Fibroblast of skin of scalp (primary cell): ENCODE measurements around the gene UBA1.
A peak's percentile ranks its signal among the peaks of the same experiment; 100 is the strongest.

ENCODE experiments used
- DNase-seq: peaks from one replicate; pipeline ENCODE4 v3.0.0-alpha.2; 2013

UBA1 gene

DNA sequence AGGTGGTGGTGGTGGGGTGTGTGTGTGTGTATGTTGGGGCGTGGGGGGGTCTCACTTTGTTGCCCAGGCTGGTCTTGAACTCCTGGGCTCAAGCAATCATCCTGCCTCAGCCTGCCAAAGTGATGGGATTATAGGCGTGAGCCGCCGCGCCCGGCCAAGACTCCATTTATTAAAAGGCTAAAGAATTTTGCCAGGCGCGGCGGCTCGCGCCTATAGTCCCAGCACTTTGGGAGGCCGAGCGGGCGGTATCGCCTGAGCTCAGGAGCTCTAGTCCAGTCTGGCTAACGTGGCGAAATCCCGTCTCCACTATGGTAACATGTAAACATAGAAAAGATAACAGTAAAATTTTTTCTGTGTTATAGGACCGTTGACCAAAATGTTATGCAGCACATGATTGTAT lies 3.7 kb upstream of the UBA1 start:
- no peak for DNase-seq

DNA sequence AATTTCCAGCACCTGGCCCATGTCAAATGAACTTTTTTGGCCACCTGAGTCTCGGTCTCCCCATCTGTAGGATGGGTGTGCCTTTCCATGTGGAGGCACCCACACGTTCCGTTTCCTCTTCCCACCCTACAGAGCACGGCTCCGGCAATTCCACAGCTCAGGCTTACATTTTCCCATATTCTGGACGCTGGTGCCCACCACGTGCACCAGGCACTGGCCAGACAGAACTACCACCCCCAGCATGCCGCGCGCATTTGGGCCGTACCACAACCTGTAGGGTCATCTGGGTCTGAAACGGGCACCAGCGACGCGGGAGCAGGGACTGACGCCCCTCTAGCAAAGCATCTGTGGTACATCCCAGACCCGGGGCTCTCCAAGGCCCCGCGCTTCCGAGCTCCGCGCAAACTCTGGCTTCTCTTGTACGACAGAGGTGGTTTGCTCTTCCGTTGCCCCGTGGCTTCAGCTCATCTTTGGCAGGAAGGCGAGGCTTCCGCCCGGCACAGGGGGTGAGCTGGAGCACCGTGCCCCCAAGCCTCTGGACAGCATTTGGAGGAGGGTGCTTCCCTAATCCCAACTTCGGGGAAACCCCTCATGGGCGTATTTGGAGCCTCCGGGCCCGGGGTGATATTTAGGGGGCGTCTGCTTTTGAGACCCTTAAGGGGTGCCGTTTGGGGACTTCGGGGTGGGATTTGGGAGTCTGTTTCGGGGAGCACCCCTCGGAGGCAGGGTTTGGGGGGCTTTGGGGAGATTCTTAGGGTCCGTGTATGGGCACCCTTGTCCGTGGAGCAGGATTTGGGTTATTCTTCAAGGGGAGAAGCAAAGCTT lies 3.0 kb upstream of the UBA1 start:
- DNase-seq = peak; percentile 94

DNA sequence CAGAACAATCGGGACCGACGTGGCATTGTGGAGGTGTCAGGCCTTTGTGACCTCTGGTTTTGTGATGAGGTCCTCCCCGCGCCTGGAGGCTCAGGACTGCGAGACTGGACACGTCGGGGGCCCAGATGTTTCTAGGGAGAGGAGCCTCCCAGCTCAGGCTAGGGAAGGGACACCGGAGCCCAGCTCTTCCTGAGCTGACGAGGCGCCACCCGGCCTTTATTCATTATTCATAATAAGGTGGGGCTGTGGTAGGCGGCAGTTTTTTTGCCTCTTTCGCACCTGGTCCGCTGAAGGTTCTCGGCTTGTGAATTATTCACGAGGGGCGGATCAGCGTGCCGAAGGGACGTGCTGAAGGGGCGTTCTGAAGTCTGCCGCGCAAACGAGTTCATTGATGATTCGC lies 2.3 kb upstream of the UBA1 start:
- peak; percentile 6 for DNase-seq

DNA sequence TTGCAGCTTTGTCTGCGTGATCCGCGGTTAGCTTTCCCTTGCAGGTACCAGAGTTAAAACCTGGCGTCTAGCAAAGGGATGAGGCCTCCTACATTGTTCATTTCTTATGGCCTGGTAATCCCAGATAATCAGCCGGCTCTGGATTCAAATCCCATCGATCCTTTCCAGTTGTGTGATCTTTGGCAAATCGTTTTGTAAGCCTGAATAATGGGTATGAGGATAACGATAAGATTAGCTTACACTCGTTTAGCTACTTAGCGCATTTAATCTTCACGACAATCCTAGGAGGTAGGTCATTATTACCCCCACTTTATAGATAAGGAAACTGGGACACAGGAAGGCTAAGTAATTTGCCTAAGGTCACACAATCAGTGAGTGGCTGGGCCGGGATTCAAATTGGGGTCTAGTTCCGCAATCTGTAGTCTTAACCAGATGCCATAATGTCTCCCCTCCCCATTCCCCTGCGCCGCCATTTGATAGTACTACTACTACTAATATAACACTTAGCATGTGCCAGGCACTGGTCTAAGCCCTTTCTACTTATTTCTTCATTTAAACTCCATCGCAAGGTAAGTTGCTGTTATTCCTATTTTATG lies 1.7 kb upstream of the UBA1 start:
- no peak for DNase-seq

DNA sequence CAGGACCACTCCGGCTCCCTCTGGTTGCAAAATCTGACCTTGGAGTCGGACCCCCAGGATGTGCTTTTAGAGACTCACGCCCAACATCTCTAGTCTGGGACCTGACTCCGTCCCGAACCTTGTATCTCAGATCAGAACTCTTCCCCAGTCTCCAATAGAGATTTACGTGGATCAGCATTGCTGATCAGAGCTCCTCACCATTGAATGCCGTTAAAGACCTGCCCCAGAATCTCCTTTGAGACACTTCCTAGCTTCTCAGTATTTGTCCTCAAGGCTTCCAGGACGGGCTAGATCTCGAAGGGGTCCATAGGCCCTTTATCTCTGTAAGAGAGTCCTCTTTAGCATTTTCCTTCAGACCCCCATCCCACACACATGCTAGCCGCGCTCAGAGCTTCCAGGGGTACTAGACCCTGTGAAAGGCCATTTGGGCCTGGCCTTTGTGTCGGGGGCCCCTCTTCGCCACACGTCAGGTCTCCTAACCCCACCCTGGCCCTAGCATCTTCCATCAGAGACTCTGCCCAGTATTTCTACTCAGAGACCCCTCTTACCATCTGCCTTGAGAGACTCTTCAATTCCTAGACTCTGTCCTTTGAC lies 662 bp downstream of the UBA1 start:
- no peak for DNase-seq

DNA sequence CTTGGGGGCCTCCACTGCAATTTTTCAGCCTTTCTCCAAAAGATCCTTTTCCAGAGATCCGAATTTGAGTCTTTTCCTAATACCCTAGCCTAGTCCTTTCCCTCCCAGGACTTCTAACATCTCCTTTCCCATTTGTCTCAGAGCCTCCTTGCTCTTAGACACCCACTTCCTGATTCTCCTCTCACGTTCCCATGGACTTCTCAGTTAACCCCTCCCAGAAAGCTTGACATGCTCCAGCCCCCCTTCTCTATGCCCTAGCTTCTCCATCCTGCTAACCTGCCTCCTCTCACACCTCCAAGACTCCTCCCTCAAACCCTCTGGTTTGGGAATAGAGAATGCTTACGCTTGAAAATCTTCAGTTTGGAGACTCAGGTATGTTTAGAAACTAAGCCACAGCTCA lies 2.5 kb downstream of the UBA1 start:
- no peak for DNase-seq

DNA sequence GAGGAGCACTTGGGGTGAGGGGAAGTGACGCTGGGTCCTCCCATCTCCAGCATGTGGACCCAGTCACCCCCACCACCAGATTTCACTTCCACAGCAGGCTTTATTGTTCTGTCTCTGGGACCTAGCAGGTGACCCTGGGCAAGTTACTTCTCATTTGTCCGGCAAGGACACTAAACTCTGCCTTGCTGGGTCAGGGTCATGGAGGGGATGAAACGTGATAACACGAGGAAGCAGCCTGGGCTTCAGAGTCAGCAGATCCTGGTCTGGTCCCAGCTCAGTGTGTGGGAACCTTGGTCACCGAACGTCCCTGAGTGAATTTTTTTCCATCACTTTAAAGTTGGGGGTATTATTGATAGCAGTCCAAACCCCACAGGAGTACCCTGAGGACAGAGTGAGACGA lies 3.9 kb downstream of the UBA1 start:
- DNase-seq = no peak

DNA sequence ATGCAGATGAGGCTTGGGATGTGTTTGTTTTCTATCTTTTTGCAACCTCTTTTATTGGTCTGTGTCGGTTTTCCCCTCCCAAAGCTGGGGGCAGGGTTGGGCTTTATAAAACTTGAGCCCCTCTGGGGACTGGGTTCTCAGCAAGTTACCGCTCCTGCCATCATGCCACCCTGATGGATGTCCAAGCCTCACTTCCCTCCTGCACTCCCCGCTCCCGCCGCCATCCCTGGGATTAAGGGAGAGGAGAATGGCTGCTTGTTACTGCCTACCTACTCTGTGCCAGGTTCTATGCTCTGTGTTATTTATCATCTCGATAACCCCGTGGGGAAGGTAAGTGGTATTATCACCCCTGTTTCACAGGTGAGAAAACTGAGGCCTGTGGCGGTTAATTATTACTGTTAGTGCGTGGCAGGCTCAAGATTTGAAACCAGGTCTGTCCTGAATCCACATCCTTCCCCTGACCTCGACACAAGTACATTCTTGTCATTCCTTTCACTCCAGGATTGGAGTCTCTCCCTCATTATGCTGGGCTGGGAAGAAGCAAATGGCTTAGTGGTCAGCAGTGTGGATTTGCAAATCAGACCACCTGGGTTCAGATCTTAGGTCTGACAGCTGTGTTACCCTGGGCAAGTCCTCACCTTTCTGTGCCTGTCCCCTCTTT lies 4.5 kb downstream of the UBA1 start:
- DNase-seq = peak; percentile 25

DNA sequence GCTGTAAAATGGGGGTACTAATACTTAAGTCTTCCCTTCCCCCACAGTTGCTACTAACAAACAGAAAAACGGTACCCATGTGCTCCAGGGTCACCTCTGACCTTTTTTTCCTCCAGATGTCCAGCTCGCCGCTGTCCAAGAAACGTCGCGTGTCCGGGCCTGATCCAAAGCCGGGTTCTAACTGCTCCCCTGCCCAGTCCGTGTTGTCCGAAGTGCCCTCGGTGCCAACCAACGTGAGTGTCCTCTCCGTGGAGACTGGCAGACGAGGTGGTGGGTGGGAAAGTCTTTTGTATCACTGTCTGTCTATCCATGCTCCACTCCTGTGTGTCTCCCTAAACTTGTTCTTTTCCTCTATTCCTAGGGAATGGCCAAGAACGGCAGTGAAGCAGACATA lies 5.1 kb downstream of the UBA1 start:
- DNase-seq = no peak

DNA sequence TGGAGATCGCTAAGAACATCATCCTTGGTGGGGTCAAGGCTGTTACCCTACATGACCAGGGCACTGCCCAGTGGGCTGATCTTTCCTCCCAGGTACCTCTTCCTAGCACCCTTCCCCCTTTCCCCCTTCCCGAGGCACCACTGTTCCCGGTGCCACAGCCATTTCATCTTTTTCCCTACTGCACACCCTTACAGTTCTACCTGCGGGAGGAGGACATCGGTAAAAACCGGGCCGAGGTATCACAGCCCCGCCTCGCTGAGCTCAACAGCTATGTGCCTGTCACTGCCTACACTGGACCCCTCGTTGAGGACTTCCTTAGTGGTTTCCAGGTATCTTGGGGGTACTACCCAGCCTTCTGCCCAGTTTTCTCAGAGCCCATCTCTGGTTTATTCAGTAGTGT lies 5.7 kb downstream of the UBA1 start:
- DNase-seq = no peak

DNA sequence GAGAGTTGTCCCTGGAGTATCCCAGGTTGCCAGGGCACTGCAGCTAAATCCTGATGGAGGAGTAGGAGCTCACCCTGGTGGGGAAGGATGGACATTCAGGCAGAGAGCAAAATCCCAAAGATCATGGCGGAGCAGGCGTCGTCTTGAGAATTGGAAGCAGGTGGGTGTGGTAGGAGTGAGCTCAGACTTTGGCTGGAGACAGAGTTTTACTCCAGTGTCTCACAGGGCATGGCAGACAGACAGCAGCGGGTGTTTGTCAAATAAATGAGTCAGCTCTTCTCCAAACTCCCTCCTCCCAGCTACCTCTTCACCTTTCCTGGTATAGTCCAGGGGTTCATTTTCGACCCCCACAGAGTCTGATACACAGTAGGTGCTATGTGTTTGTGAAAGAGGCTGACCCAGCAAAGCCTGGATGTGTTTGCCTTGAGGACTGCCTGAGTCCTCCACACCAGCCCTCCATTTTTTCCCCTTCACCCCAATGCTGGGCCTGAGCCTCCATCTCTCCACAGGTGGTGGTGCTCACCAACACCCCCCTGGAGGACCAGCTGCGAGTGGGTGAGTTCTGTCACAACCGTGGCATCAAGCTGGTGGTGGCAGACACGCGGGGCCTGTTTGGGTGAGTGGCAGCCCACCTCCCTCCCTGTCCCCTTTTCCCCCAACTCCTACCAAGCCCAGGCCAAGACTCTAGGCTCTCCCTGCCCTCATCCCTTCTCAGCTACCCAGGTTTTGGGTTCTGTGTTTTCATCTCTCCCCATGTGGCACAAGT lies 6.9 kb downstream of the UBA1 start:
- DNase-seq = peak; percentile 53

DNA sequence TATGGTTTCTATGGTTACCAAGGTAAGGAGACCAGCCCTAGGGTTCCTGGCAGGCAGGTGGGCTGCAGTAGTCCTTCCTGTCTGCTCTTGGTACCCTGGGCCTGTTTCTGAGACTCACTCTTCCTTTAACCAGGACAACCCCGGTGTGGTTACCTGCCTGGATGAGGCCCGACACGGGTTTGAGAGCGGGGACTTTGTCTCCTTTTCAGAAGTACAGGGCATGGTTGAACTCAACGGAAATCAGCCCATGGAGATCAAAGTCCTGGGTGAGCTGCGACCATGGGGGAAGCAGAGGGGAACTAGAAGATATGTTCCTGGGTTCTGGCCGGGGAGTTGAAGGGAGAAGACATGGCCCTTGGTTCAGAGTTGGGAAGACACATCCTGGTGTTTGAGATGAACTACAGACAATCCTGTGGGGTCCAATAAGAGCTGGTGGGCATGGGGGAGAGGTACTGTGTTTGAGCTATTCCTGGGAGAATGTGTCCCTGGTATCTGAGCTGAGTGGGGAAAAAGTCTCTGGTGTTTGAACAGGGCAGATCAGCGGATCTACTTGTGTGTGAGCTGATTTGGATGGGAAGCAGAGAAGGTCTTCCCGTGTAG lies 7.8 kb downstream of the UBA1 start:
- DNase-seq = no peak

DNA sequence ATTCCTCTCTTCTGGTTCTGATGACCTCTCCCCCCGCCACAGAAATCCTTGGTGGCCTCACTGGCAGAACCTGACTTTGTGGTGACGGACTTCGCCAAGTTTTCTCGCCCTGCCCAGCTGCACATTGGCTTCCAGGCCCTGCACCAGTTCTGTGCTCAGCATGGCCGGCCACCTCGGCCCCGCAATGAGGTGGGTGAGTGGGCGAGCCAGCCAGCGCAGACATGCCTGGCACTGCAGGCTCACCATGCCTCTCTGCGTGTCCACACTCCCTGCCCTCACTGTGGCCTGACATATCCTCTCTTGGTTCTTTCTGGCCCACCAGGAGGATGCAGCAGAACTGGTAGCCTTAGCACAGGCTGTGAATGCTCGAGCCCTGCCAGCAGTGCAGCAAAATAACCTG lies 8.7 kb downstream of the UBA1 start:
- DNase-seq = no peak

DNA sequence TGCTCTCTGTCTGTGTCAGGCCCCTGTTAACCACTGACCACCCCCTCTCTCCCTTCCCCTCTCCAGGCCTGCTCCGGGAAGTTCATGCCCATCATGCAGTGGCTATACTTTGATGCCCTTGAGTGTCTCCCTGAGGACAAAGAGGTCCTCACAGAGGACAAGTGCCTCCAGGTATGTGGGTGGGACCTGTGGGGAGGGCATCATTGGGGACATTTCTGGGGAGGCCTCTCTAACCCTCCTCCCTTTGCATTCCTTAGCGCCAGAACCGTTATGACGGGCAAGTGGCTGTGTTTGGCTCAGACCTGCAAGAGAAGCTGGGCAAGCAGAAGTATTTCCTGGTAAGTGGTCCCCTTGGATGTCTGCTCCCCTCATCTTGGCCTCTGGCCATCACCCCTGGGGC lies 9.2 kb downstream of the UBA1 start:
- no peak for DNase-seq

DNA sequence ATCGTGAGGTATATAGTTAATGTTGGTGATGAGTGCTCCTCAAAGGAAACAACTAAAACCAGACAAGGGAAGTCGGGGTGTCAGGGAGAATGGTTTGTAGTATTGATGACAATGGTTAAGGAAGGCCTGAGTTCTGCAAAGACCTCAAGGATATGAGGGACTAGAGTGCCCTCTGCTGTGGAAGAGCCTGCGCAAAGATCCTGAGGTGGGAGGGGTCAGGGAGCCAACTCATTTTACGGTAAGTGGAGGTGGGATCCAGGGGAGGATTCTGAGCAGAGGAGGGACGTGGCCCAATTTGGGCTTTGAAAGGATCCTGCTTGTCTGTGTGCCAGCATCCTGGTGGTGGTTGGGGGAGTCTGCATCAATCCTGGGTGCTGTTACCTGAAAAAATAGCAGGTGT lies 11.3 kb downstream of the UBA1 start:
- no peak for DNase-seq

DNA sequence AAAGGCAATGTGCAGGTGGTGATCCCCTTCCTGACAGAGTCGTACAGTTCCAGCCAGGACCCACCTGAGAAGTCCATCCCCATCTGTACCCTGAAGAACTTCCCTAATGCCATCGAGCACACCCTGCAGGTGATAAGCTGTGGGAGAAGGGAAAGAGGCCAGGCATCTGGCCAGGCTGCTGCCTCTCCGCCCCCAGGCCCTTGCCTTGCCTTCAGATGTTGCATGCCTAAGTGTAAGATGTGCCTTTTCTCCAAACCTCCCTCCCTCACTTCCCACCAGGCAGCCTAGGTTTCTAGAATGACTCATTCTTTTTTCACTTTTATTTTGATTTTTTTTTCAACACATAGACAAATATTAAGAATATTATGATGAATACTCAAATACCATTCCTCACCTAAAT lies 12.7 kb downstream of the UBA1 start:
- DNase-seq = peak; percentile 5

DNA sequence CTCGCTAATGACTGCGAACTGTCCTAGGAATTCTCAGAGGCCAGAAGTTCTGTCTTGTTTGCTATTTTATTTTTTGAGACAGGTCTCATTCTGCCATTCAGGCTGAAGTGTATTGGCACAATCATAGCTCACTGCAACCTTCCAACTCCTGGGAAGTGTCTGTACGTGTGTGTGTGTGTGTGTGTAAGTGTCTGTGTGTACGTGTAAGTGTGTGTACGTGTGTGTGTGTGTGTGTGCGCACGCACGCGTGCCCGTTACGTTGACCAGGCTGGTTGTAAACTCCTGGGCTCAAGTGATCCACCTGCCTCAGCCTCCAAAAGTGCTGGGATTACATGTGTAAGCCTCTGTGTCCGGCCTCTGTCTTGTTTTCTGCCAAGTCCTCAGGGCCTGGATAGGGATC lies 14.5 kb downstream of the UBA1 start:
- no peak for DNase-seq

DNA sequence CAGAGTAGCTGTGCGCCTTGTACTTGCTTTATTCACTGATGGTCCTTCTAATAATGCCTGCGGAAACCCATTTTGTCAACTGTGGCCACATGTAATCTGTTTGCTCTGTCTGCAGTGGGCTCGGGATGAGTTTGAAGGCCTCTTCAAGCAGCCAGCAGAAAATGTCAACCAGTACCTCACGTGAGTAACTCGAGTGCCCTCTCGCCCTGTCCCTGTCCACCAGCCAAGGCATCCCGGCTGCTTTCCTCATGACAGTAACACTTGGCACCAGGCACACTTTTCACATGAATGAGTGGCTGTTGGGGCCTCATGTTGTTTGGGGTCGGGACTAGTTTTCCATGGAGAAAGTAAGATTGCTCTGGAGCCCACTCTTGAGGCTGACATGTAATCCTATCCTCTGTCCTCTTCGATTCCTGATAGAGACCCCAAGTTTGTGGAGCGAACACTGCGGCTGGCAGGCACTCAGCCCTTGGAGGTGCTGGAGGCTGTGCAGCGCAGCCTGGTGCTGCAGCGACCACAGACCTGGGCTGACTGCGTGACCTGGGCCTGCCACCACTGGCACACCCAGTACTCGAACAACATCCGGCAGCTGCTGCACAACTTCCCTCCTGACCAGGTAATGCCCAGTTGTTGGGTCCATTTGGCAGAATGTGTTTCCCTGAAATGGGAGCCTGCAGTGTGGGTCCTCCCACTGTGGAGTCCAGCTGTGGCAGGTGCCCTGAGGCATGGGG lies 16.0 kb downstream of the UBA1 start:
- DNase-seq = no peak

DNA sequence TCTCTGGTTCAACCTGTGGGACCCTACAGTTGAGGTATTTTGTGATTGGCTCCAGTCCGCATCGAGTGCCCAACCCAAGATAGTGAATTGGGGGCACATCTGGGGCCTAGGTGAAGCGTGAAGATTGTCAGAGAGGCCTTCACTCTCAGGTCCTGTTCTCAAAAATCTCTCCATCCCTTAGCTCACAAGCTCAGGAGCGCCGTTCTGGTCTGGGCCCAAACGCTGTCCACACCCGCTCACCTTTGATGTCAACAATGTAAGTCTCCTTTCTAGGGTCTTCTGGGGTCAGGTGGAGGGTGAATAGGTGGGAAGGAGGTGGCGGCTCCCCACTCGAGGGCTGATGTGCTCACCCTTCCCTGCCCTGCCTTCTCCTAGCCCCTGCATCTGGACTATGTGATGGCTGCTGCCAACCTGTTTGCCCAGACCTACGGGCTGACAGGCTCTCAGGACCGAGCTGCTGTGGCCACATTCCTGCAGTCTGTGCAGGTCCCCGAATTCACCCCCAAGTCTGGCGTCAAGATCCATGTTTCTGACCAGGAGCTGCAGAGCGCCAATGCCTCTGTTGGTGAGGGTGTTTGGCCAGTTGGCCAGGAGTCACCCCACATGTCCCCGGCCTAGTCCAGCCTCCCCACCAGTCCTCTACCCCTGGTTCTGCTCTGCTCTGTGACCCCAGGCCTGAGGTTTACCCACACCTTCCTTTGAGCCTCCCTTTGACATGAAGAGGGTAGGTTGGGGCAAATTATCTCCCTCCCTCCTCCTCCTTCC lies 17.2 kb downstream of the UBA1 start:
- no peak for DNase-seq

DNA sequence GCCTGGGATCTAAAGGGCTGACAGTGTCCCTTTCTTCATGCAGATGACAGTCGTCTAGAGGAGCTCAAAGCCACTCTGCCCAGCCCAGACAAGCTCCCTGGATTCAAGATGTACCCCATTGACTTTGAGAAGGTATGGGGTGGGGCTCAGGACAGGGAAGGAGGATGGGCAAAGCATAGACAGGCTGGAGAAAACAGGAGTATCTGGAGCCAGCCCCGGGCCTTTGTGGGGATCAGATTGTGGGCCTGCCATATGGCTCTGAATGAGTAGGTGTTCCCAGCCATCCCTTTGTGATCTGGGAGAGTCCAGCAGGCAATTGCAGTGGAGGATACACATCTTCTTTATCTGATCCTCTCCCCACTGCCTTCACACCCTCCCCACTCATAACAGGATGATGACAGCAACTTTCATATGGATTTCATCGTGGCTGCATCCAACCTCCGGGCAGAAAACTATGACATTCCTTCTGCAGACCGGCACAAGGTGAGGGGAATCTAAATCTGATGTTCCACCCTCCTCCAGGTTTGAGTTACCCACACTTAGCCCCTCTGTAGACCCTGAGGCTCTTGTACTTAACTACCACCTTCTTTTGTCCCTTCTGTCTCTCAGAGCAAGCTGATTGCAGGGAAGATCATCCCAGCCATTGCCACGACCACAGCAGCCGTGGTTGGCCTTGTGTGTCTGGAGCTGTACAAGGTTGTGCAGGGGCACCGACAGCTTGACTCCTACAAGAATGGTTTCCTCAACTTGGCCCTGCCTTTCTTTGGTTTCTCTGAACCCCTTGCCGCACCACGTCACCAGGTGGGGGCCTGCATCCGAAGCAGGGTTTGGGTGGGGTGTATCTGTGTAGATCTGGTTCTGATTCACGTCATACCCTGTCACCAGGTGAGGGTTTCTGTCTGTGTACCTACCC lies 19.0 kb downstream of the UBA1 start:
- peak; percentile 16 for DNase-seq
